HepG2 (cell line): ENCODE data around the gene VEGFA. TPM values are rescaled to one million over a fixed set of nuclear protein-coding genes. Genes with fewer than 3 reads are reported as not detected.

ENCODE experiments used
- ATAC-seq: fragments of 200-7000 bp; cut with Tn5 transposase; 3 replicates; pipeline ENCODE4 v1.9.1; 2020; ENCODE audit warnings: mild to moderate bottlenecking, moderate library complexity
- BruUV-seq: library from RNA; stranded (reverse); fragments of 400-500 nt; replicated peaks from 2 replicates; lab custom pipeline; 2021; lab: Mats Ljungman, UMichigan
- CTCF ChIA-PET: fragments of 300-600 bp; formaldehyde crosslinking; extraction: SDS; loops from one replicate; lab custom pipeline; 2021; ENCODE audit warnings: low total read pairs, inconsistent platforms, low intra/inter-chr PET ratio; lab: Yijun Ruan, JAX
- POLR2A ChIA-PET: fragments of 350-600 bp; sonication (Branson Sonifier 250); formaldehyde crosslinking; loops from one replicate; lab custom pipeline; 2020; ENCODE audit warnings: antibody characterized with exemption, inconsistent platforms; lab: Yijun Ruan, JAX
- DNase-seq: peaks from one replicate; pipeline ENCODE4 v3.0.0-alpha.2; 2015; ENCODE audit warnings: low spot score
- FAIRE-seq: peaks from 3 replicates; lab custom pipeline; 2011; peaks lifted over from hg19 to GRCh38; lab: Jason Lieb, UNC
- H2AFZ ChIP-seq: one replicate; pipeline ENCODE4 v1.6.1; 2011; ENCODE audit warnings: low read length, inconsistent platforms
- H3K27ac ChIP-seq: fragments of 300-600 bp; 3 replicates; pipeline ENCODE4 v1.8.0; 2011; ENCODE audit warnings: mixed run types, mild to moderate bottlenecking, mixed read lengths, low read length, inconsistent platforms; ENCODE audit not compliant: insufficient read depth; ENCODE audit errors: extremely low read length
- H3K27me3 ChIP-seq, 2 experiments: fragments of 200-600 bp in 1 of 2; 2 replicates in 1 of 2; 3 replicates in 1 of 2; pipeline versions ENCODE4 v1.6.0 to v1.8.0; 2011; ENCODE audit warnings: low read length in 2 of 2, mild to moderate bottlenecking in 2 of 2, moderate library complexity in 2 of 2, inconsistent platforms in 1 of 2; ENCODE audit not compliant: insufficient read depth in 2 of 2, control insufficient read depth in 1 of 2
- H3K36me3 ChIP-seq, 2 experiments: fragments of 200-600 bp in 1 of 2; replicated peaks in 1 of 2; 2 replicates in 1 of 2; 3 replicates in 1 of 2; pipeline versions ENCODE4 v1.5.1 to v1.8.0; 2011; ENCODE audit warnings: low read length in 2 of 2, inconsistent platforms in 1 of 2; ENCODE audit not compliant: insufficient read depth in 2 of 2, control insufficient read depth in 1 of 2
- H3K4me1 ChIP-seq: 2 replicates; pipeline ENCODE4 v1.5.1; 2012; ENCODE audit warnings: low read length, inconsistent platforms; ENCODE audit not compliant: insufficient read depth
- H3K4me2 ChIP-seq: 2 replicates; pipeline ENCODE4 v1.6.0; 2011; ENCODE audit warnings: low read depth, low read length, inconsistent platforms
- H3K4me3 ChIP-seq, 3 experiments: fragments of 200-600 bp in 1 of 3; sonication (generic), shearing (Covaris generic) in 1 of 3; replicated peaks in 1 of 3; 2 replicates each; pipeline ENCODE4 v1.5.1; 2011 to 2016; ENCODE audit warnings: low read length in 3 of 3, inconsistent platforms in 2 of 3, low read depth in 2 of 3, mild to moderate bottlenecking in 2 of 3, control low read depth in 1 of 3, mixed read lengths in 1 of 3; ENCODE audit not compliant: insufficient read depth in 1 of 3
- H3K79me2 ChIP-seq: one replicate; pipeline ENCODE4 v1.6.1; 2011; ENCODE audit warnings: low read length, inconsistent platforms; ENCODE audit not compliant: insufficient read depth
- H3K9ac ChIP-seq: 2 replicates; pipeline ENCODE4 v1.6.0; 2011; ENCODE audit warnings: mild to moderate bottlenecking, low read depth, low read length, inconsistent platforms; ENCODE audit not compliant: insufficient read depth
- H3K9me3 ChIP-seq: 2 replicates; pipeline ENCODE4 v1.5.1; 2012; ENCODE audit warnings: mild to moderate bottlenecking, low read length
- H4K20me1 ChIP-seq: 2 replicates; pipeline ENCODE4 v1.6.0; 2011; ENCODE audit warnings: inconsistent platforms, mild to moderate bottlenecking, low read length, moderate library complexity; ENCODE audit not compliant: insufficient read depth
- FOXA1 ChIP-seq, 2 experiments: fragments of 450-650 bp in 1 of 2; sonication (generic) in 1 of 2; formaldehyde crosslinking in 1 of 2; IDR thresholded peaks; 2 replicates each; pipeline versions ENCODE4 v1.4.0 to v1.6.1; 2016 to 2020; ENCODE audit warnings: missing genetic modification reagents in 1 of 2
- HHEX ChIP-seq: IDR thresholded peaks from 2 replicates; pipeline ENCODE4 v1.6.1; 2016; ENCODE audit warnings: control low read depth
- KDM6A ChIP-seq: IDR thresholded peaks from 2 replicates; pipeline ENCODE4 v1.6.1; 2016; ENCODE audit warnings: low read depth
- POGK ChIP-seq: sonication (generic); formaldehyde crosslinking; conservative IDR thresholded peaks from 2 replicates; pipeline ENCODE4 v1.8.0; 2022; ENCODE audit warnings: mild to moderate bottlenecking, moderate library complexity, missing genetic modification reagents
- SNAI1 ChIP-seq: sonication (generic); formaldehyde crosslinking; IDR thresholded peaks from 2 replicates; pipeline ENCODE4 v1.5.0; 2020; ENCODE audit warnings: mild to moderate bottlenecking, missing genetic modification reagents, borderline replicate concordance
- YY1 ChIP-seq: IDR thresholded peaks from 2 replicates; pipeline ENCODE4 v1.6.1; 2011; ENCODE audit warnings: low read length, low read depth, moderate library complexity, mild to moderate bottlenecking; ENCODE audit not compliant: insufficient read depth, insufficient replicate concordance
- ZNF101 ChIP-seq: sonication (generic); formaldehyde crosslinking; IDR thresholded peaks from 2 replicates; pipeline ENCODE4 v1.4.0; 2020; ENCODE audit warnings: mild to moderate bottlenecking, low read depth, missing genetic modification reagents, borderline replicate concordance
- ZNF136 ChIP-seq: sonication (generic); formaldehyde crosslinking; IDR thresholded peaks from 2 replicates; pipeline ENCODE4 v1.8.1; 2022; ENCODE audit warnings: low read depth, mild to moderate bottlenecking, moderate library complexity, missing genetic modification reagents
- ZNF232 ChIP-seq: sonication (generic); formaldehyde crosslinking; IDR thresholded peaks from 2 replicates; pipeline ENCODE4 v1.4.0; 2020; ENCODE audit warnings: missing genetic modification reagents, borderline replicate concordance
- ZNF318 ChIP-seq: sonication (generic); formaldehyde crosslinking; IDR thresholded peaks from 2 replicates; pipeline ENCODE4 v1.4.0; 2020; ENCODE audit warnings: mild to moderate bottlenecking, missing genetic modification reagents
- ZNF598 ChIP-seq: sonication (generic); formaldehyde crosslinking; IDR thresholded peaks from 2 replicates; pipeline ENCODE4 v1.5.1; 2020; ENCODE audit warnings: mild to moderate bottlenecking, missing genetic modification reagents, borderline replicate concordance
- ZSCAN31 ChIP-seq: sonication (generic); formaldehyde crosslinking; IDR thresholded peaks from 2 replicates; pipeline ENCODE4 v1.5.0; 2020; ENCODE audit warnings: low read depth, mild to moderate bottlenecking, missing genetic modification reagents
- WGBS: methylation state at CpG from one replicate; pipeline ENCODE4 v1.1.6; 2017; ENCODE audit warnings: low lambda C conversion rate; 5-methylcytosine and 5-hydroxymethylcytosine counted together
- in situ Hi-C: cut with HindIII; loops from 2 replicates; pipeline ENCODE4 v1.10.0; 2017; ENCODE audit warnings: low pct_unique_long_range_greater_than_20kb; ENCODE audit not compliant: extremely low pct_ligation_motif_present
- intact Hi-C: fragments of 100-400 bp; cut with micrococcal nuclease; formaldehyde crosslinking; loops from one replicate; pipeline ENCODE4 v1.10.0; 2022; ENCODE audit not compliant: unreplicated experiment
- polyA plus RNA-seq, 8 experiments: library from polyadenylated mRNA; depleted of rRNA in 3 of 8; stranded (reverse) in 7 of 8; unstranded in 1 of 8; fragments of >200 nt; fragmentation: Illumina TruSeq in 4 of 8; extraction: Trizol in 4 of 8; gene quantifications; 2 replicates each; pipeline versions ENCODE4 v1.2.1 to v1.2.3, GENCODE V29; 2011 to 2016; ENCODE audit warnings: low read depth in 4 of 8, missing spikeins in 1 of 8, mixed read lengths in 1 of 8; ENCODE audit not compliant: insufficient read depth in 1 of 8
- total RNA-seq, 5 experiments: library from RNA; depleted of rRNA; stranded (reverse); fragments of >200 nt; fragmentation: Illumina TruSeq; extraction: Trizol; gene quantifications; 2 replicates each; pipeline ENCODE4 v1.2.3, GENCODE V29; 2016; ENCODE audit warnings: low read depth in 1 of 5

VEGFA gene
- total and polyA plus RNA-seq, 2 of the 13 experiments (the other 11 are each of a cell fraction or from before 2014, with no cell fraction given) = 68.1 to 629 TPM

GRCh38 chr6:43823879-43824702 is 54.1 kb downstream of the VEGFA start:
- FAIRE-seq (peak; percentile 79), DNase-seq (peak; percentile 81), ATAC-seq (peak; percentile 96)
- H3K9me3 ChIP-seq = no peaks in the 10 kb centered on the region
- H3K27ac ChIP-seq = no peak overlapping the region
- intact Hi-C loops = no loop called here
- in situ Hi-C loops = no loop called here
- no peak overlapping the region for H2AFZ ChIP-seq
- no peaks in the 10 kb centered on the region for H4K20me1 ChIP-seq
- no peaks in the 10 kb centered on the region for H3K36me3 ChIP-seq
- H3K9ac ChIP-seq = no peak overlapping the region; the same call in 1 of the 2 replicates
- peaks cover 68% of the 10 kb centered on the region for H3K4me1 ChIP-seq
- H3K79me2 ChIP-seq = no peaks in the 10 kb centered on the region
- peak overlapping the region in 2 of 3 experiments; percentile 19 to 55; a peak in 3 of 6 replicates for H3K4me3 ChIP-seq
- peak overlapping the region; percentile 77 for H3K4me2 ChIP-seq
- CTCF ChIA-PET = interaction anchor here (1.2 kb wide), 1 partner anchor 55 kb away, joined by 5 read pairs; the partner anchor contains the start of gene VEGFA
- no TSS peak for BruUV-seq
- POLR2A ChIA-PET = interaction anchor here (0.7 to 3.8 kb wide), 5 partner anchors 9 to 54 kb away, joined by 3 to 19 read pairs (median 7); partner anchors contain the start of gene VEGFA
- peaks cover 2 to 19% of the 10 kb centered on the region in 2 experiments; a peak in 3 of 5 replicates for H3K27me3 ChIP-seq
- 9% methylated on average over 11 of the region's 11 CpGs for WGBS
- TF ChIP-seq HHEX (no peak), ZNF136 (0 out of 2 replicates have a peak, but pooled peaks have one; percentile 76), POGK (CRISPR knock-in tag) (no peak), YY1 (peak; percentile 16), ZNF598 (CRISPR knock-in tag) (0 out of 2 replicates have a peak, but pooled peaks have one; percentile 35), KDM6A (CRISPR knock-in tag) (peak; percentile 51; the same call in 1 of the 2 replicates), FOXA1 (IDR thresholded peaks at IDR 0.05) (no peak), FOXA1 (CRISPR knock-in tag; IDR thresholded peaks at IDR 0.05) (peak; percentile 88), SNAI1 (peak; percentile 49; the same call in 1 of the 2 replicates), ZSCAN31 (CRISPR knock-in tag) (peak; percentile 48; the same call in 1 of the 2 replicates), ZNF232 (CRISPR knock-in tag) (no peak), ZNF318 (CRISPR knock-in tag) (no peak), ZNF101 (CRISPR knock-in tag) (no peak)
